ENCODE results near the gene KLHL9.

DNA sequence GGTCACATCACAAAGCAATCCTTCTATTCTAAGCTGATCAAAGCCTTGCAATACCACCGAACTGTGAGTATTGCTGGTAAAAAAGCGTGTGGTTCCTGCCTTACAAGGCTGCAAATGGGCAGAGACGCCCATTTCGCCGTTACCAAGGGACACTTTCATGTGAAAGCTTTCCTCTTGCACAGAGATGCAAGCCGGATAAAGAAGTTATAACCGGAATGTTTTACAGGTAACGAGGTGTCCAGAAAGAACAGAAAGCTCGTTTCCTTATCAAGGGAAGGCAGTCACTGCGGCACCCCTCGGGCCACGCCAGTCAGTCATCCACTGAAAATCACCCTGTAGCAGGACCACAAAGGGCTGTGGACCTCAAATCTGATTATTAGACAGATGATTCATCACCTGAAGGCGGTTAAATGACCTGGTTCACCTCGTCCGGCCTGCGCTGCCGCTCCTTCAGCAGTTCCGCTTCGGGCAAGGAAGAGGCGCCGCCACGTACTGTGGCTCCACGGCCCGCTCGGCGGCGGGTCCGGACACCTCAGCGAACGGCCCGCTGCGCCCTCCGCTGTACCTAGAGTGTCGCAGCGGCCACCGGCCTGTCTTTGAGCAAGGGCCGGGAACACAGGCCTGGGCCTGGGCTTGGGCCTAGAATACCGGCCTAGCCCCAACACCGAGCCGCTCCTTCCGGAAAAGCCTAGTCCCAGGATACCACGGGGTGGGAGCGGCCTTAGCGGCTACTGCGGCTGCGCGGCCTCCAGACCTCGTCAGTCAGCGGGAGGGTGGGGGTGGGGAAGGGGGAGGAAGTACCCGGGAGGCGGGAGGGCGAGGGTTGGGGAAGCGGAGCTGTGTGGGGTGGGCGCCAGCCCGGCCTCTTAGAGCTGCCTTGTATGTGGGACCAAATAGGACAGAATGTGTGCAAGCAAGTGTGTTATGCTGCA is at the start of gene KLHL9:
- TF ChIP-seq EP300 (IDR thresholded peaks at IDR 0.05; ENCODE audit: borderline replicate concordance in 1 of 2, low read depth in 1 of 2, low read length in 1 of 2) = peak in 1 of 2 experiments; percentile 24; a peak in 1 of 4 replicates
- TF ChIP-seq TEAD4 (IDR thresholded peaks at IDR 0.05; ENCODE audit: borderline replicate concordance, insufficient read depth) = no peak
- peak; percentile 88 for TF ChIP-seq POLR2AphosphoS5 (IDR thresholded peaks at IDR 0.05; ENCODE audit: low read depth, low read length)

All from SK-N-SH (cell line).